Hematopoietic multipotent progenitor cell treated with erythropoietin and hydrocortisone succinate and interleukin-3 and kit ligand, for 6 days (in vitro differentiated cells): ENCODE results near the gene MS4A6A.
A peak's percentile ranks its signal among the peaks of the same experiment; 100 is the strongest.

Experiments used
- DNase-seq: peaks from one replicate; pipeline ENCODE4 v3.0.0-alpha.2; 2015

Gene MS4A6A

DNA sequence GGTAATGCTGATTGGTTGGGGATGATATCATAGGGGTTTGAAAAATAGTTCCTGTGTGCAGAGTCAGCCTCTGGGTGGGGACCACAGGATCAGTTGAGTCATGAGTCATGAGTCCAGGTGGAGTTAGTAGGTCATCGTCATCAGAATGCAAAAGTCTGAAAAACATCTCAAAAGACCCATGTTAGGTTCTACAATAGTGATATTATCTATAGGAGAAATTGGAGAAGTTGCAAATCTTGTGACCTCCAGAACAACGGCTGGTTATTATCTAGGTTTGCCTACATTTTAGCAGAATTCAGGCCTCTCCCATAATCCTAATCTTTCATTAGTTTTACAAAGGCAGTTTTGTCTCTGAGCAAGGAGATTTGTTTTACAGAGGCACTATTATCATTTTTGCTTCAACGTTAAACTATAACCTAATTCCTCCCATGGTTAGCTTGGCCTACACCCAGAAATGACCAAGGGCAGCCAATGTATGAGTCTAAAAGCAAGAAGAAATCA lies 55.5 kb downstream of the MS4A6A start:
- DNase-seq, result peak; percentile 82

DNA sequence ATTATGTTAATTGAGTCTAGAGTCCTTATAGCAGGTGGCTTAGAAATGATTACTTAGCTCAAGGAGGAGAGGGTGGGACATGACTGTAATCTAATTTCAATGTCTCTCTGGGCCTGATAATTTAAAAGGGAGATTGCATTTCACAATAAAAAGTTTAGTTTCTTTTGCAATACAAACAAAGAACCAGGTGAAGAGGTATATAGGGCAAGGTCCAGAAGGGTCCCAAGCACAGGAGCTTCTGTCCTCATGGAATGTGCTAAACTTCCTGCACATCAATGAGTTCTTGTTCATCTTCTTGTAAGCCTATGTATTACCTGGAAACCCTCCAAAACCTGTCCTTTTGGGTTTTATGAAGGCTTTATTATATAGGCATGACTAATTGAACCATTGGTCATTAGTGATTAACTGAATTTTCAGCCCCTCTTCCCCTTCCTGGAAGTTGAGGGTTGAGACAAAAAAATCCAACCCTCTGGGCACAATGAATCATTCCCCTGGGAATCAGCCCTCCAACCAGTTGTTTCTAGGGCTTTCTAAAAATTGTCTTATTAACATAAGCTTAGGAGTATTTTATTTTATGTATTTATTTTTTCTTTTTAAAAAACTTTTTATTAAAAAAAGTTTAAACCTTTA lies 56.8 kb downstream of the MS4A6A start:
- peak; percentile 18 for DNase-seq

DNA sequence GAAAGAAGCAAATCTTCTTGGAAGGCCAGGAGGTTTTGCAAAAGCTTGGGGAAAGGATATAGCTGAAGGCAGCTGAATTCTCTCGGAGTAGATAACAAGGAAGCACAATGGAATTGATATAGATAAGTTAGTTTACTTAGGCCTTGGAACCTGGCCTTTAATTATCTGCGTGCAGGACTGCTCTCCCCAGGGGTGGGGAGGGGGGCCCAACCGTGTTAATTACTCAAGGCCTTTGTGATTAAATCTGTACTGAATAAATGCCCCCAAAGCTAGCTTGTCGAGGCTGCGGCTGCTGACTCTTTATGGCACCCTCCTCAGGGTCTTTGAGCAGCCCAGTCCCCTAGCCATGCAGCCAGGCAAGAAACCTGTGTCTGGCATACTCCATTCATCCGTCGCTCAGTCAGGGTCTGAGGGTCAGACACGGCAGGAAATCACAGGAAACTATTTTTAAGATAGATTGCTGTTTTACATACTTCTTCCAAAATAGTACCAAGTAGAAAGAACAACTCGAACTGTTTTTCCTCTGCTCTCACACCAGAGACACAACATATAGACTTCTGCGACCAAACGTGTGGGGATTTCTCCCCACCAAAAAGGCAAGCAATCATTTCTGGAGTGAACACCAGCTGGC lies 58.0 kb downstream of the MS4A6A start:
- no peak for DNase-seq
